Muscle layer of duodenum (tissue), 2 donors: Measurements from ENCODE around the gene CDON.
"Not testable (repeated sequence)": the region's sequence is repeated elsewhere in the genome, so short reads cannot be mapped to it uniquely, and the experiment has no call there.

ENCODE experiments used
- H3K27ac ChIP-seq: one replicate; pipeline ENCODE4 v1.7.0; 2013; ENCODE audit warnings: mild to moderate bottlenecking, low read length
- H3K27me3 ChIP-seq: one replicate; pipeline ENCODE4 v1.7.0; 2013; ENCODE audit warnings: low read depth, mild to moderate bottlenecking, control low read depth, low read length
- H3K36me3 ChIP-seq, 2 donors: one replicate each; pipeline ENCODE4 v1.7.0; 2013; ENCODE audit warnings: low read length in 2 of 2, control low read depth in 1 of 2, mild to moderate bottlenecking in 1 of 2; ENCODE audit not compliant: insufficient read depth in 2 of 2, control insufficient read depth in 1 of 2
- H3K4me1 ChIP-seq, 2 donors: one replicate each; pipeline ENCODE4 v1.7.0; 2013; ENCODE audit warnings: low read length in 2 of 2, mild to moderate bottlenecking in 2 of 2, control low read depth in 1 of 2, moderate library complexity in 1 of 2; ENCODE audit not compliant: insufficient read depth in 2 of 2, control insufficient read depth in 1 of 2
- H3K4me3 ChIP-seq, 2 donors: one replicate each; pipeline ENCODE4 v1.7.0; 2013; ENCODE audit warnings: low read length in 2 of 2, low read depth in 1 of 2, mild to moderate bottlenecking in 1 of 2
- H3K9me3 ChIP-seq, 2 donors: one replicate each; pipeline ENCODE4 v1.7.0; 2013; ENCODE audit warnings: low read length in 2 of 2, control low read depth in 1 of 2, mild to moderate bottlenecking in 1 of 2; ENCODE audit not compliant: control insufficient read depth in 1 of 2
- donor health status: healthy.

Gene CDON

GRCh38 chr11:126034933-126035425 is 27.7 kb downstream of the CDON start:
- H3K27me3 ChIP-seq: no peaks in the 10 kb centered on the region
- no peak overlapping the region for H3K27ac ChIP-seq
- no peaks in the 10 kb centered on the region for H3K9me3 ChIP-seq
- H3K36me3 ChIP-seq: no peaks in the 10 kb centered on the region
- H3K4me3 ChIP-seq: no peak overlapping the region
- peaks cover 8 to 37% of the 10 kb centered on the region in 2 donors for H3K4me1 ChIP-seq

GRCh38 chr11:126034039-126034932 is 28.4 kb downstream of the CDON start:
- no peak overlapping the region for H3K4me3 ChIP-seq
- H3K9me3 ChIP-seq: no peaks in the 10 kb centered on the region
- no peaks in the 10 kb centered on the region for H3K36me3 ChIP-seq
- no peaks in the 10 kb centered on the region for H3K27me3 ChIP-seq
- no peak overlapping the region for H3K27ac ChIP-seq
- peaks cover 9 to 40% of the 10 kb centered on the region in 2 donors for H3K4me1 ChIP-seq

GRCh38 chr11:126032375-126032774 is 30.3 kb downstream of the CDON start:
- Histone ChIP-seq H3K4me3 (no peak overlapping the region), H3K4me1 (peaks cover 9 to 44% of the 10 kb centered on the region in 2 donors), H3K27ac (no peak overlapping the region), H3K9me3 (no peaks in the 10 kb centered on the region), H3K27me3 (no peaks in the 10 kb centered on the region), H3K36me3 (no peaks in the 10 kb centered on the region)

DNA sequence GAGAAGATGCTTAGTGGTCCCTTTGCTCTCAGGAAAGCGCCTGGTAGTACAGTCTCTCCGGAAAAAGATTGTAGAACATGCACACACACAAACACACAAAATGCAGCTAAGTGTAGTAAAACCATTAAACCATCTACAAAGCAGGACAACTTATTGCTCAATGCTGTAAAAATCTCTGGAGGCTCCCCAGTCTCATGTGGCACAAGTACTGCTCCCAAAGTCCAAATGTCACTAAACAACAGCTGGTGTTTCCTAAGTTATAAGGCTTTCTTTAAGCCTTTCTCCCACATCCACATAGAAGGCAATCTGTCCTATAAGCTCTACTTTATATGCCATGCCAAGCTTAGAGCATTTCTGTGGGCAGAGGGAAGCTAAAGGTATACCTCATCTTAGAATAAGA is 32.9 kb downstream of the CDON start:
- Histone ChIP-seq H3K9me3 (no peaks in the 10 kb centered on the region), H3K4me3 (no peak overlapping the region), H3K27ac (peak overlapping the region; percentile 27), H3K27me3 (no peaks in the 10 kb centered on the region), H3K4me1 (peaks cover 8 to 54% of the 10 kb centered on the region in 2 donors), H3K36me3 (no peaks in the 10 kb centered on the region)

DNA sequence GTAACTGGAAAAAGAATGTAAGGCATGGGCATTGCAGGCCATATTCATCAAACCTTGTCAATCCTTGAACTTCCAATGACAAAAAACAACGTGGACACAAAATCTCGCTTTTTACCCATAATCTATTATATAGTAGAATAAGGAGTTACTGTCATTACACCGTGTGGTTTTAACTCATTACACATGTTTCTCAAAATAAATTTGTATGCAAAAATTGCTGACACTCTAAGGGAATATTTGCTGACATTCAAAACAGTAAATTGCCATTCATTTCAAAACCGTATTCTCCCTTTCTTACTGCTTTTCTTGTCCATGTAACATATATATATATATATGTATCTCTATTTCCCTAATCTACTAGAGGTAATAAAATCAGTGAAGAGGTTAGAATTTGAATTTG is 33.4 kb downstream of the CDON start:
- Histone ChIP-seq H3K27ac (no peak overlapping the region), H3K4me3 (no peak overlapping the region), H3K36me3 (no peaks in the 10 kb centered on the region), H3K4me1 (peaks cover 8 to 49% of the 10 kb centered on the region in 2 donors), H3K9me3 (no peaks in the 10 kb centered on the region), H3K27me3 (no peaks in the 10 kb centered on the region)

DNA sequence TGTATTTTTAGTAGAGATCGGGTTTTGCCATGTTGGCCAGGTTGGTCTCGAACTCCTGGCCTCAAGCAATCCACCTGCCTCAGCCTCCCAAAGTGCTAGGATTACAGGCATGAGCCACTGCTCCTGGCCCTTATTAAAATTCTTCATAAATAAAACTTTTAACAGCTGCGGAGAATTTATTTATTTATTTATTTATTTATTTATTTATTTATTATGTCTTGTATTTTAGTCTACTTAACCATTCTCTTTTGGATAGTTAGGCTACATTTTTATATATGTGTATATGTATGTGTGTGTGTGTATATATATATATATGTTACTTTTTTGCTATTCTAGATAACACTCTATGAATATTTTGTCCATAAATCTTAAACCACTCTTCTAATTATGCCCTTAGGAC is 34.1 kb downstream of the CDON start:
- not testable (repeated sequence) for H3K36me3 ChIP-seq, H3K27me3 ChIP-seq, H3K27ac ChIP-seq, H3K4me3 ChIP-seq, H3K9me3 ChIP-seq
- H3K4me1 ChIP-seq: peaks cover 13 to 47% of the 10 kb centered on the region in 2 donors

GRCh38 chr11:126026579-126026978 is 36.1 kb downstream of the CDON start:
- H3K4me1 ChIP-seq: peaks cover 14 to 49% of the 10 kb centered on the region in 2 donors
- H3K9me3 ChIP-seq: no peaks in the 10 kb centered on the region
- H3K4me3 ChIP-seq: no peak overlapping the region
- no peaks in the 10 kb centered on the region for H3K27me3 ChIP-seq
- no peak overlapping the region for H3K27ac ChIP-seq
- H3K36me3 ChIP-seq: no peaks in the 10 kb centered on the region

DNA sequence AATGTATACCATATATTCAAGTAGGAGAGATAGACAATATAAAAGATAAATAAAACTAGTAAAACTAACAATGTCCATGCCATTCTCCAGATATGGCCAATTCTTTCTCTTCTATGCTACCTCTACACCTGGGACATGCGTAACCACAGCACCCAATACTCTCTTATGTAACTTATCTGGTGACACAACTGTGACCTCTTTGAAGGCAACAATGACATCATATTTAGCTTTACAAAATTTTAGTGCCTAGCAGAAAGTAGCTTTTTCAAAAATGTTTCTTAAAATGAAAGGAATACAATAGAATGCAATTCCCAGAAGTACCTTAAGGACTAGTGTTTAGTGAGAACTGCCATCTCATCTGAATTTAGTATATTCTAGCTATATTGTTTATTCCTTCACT is 36.8 kb downstream of the CDON start:
- Histone ChIP-seq H3K4me1 (peaks cover 14 to 48% of the 10 kb centered on the region in 2 donors), H3K9me3 (no peaks in the 10 kb centered on the region), H3K4me3 (no peak overlapping the region), H3K27ac (no peak overlapping the region), H3K27me3 (no peaks in the 10 kb centered on the region), H3K36me3 (no peaks in the 10 kb centered on the region)

- no peak overlapping the region for H3K4me3 ChIP-seq
Measured at GRCh38 chr11:126024123-126024522, 38.5 kb downstream of the CDON start.

GRCh38 chr11:126012852-126013251 is 49.8 kb downstream of the CDON start:
- H3K4me1 ChIP-seq: no peaks in the 10 kb centered on the region
- H3K27me3 ChIP-seq: no peaks in the 10 kb centered on the region
- H3K4me3 ChIP-seq: no peak overlapping the region
- peaks cover 5 to 20% of the 10 kb centered on the region in 2 donors for H3K36me3 ChIP-seq
- no peak overlapping the region for H3K27ac ChIP-seq
- H3K9me3 ChIP-seq: no peaks in the 10 kb centered on the region

More at GRCh38 chr11:126024123-126024522, 38.5 kb downstream of the CDON start:
- Histone ChIP-seq H3K9me3 (no peaks in the 10 kb centered on the region), H3K4me1 (peaks cover 9 to 48% of the 10 kb centered on the region in 2 donors), H3K27ac (peak overlapping the region; percentile 70), H3K36me3 (peaks cover 5 to 6% of the 10 kb centered on the region in 2 donors), H3K27me3 (no peaks in the 10 kb centered on the region)

DNA sequence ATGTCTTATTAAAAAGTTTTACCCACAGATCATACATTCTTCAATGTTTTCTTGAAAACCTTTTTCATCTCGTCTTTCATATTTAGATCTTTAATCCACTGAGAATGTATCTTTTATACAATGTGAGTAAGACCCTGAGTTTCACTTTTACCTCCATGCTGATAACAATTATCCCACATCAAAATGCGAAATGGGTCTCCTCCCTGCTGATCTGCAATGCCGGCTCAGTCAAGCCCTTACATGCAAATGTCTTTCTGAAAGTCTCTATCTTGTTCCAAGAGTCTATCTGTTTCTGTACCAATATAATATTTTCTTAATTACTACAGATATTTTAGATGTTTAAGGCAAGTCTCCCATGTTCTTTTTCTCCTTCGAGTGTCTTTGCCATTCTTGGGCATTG is 50.9 kb downstream of the CDON start:
- Histone ChIP-seq H3K4me3 (no peak overlapping the region), H3K27ac (no peak overlapping the region), H3K27me3 (no peaks in the 10 kb centered on the region), H3K9me3 (no peaks in the 10 kb centered on the region), H3K36me3 (peaks cover 0 to 12% of the 10 kb centered on the region in 2 donors), H3K4me1 (peaks cover 0 to 7% of the 10 kb centered on the region in 2 donors)
